Gastrocnemius medialis (tissue), 4 donors: ENCODE data around the gene SUGP2.

Experiments
- POLR2A ChIP-seq, 2 donors: fragments of 450-650 bp; IDR thresholded peaks; one replicate each; pipeline ENCODE4 v1.6.1; 2017; ENCODE audit warnings: antibody characterized with exemption in 2 of 2, mild to moderate bottlenecking in 2 of 2, moderate library complexity in 2 of 2
- TF ChIP-seq, protein P1 (sequence below), 5 experiments: fragments of 450-650 bp in 3 of 5; fragments of 200-600 bp in 2 of 5; sonication (generic) in 2 of 5; IDR thresholded peaks in 4 of 5; conservative IDR thresholded peaks in 1 of 5; 1 replicate in 4 of 5; 2 replicates in 1 of 5; pipeline ENCODE4 v1.5.1; 2016 to 2019; ENCODE audit warnings: antibody characterized with exemption in 5 of 5, mild to moderate bottlenecking in 3 of 5, moderate library complexity in 3 of 5

GRCh38 chr19:19042732-19043280 lies 9.5 kb upstream of the SUGP2 start:
- TF ChIP-seq, protein P1, sequence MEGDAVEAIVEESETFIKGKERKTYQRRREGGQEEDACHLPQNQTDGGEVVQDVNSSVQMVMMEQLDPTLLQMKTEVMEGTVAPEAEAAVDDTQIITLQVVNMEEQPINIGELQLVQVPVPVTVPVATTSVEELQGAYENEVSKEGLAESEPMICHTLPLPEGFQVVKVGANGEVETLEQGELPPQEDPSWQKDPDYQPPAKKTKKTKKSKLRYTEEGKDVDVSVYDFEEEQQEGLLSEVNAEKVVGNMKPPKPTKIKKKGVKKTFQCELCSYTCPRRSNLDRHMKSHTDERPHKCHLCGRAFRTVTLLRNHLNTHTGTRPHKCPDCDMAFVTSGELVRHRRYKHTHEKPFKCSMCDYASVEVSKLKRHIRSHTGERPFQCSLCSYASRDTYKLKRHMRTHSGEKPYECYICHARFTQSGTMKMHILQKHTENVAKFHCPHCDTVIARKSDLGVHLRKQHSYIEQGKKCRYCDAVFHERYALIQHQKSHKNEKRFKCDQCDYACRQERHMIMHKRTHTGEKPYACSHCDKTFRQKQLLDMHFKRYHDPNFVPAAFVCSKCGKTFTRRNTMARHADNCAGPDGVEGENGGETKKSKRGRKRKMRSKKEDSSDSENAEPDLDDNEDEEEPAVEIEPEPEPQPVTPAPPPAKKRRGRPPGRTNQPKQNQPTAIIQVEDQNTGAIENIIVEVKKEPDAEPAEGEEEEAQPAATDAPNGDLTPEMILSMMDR (IDR thresholded peaks at IDR 0.05 in 4 of 5, conservative IDR thresholded peaks at IDR 0.05 in 1 of 5): no peak
- no peak for TF ChIP-seq POLR2A (IDR thresholded peaks at IDR 0.05)
